HG02870 (cell line): ENCODE measurements around the gene PFKP.

Experiments
- ATAC-seq: cut with Tn5 transposase; IDR thresholded peaks from one replicate; pipeline ENCODE4 v1.9.1; 2021; ENCODE audit warnings: mild to moderate bottlenecking, moderate library complexity; ENCODE audit not compliant: unreplicated experiment

PFKP gene

DNA sequence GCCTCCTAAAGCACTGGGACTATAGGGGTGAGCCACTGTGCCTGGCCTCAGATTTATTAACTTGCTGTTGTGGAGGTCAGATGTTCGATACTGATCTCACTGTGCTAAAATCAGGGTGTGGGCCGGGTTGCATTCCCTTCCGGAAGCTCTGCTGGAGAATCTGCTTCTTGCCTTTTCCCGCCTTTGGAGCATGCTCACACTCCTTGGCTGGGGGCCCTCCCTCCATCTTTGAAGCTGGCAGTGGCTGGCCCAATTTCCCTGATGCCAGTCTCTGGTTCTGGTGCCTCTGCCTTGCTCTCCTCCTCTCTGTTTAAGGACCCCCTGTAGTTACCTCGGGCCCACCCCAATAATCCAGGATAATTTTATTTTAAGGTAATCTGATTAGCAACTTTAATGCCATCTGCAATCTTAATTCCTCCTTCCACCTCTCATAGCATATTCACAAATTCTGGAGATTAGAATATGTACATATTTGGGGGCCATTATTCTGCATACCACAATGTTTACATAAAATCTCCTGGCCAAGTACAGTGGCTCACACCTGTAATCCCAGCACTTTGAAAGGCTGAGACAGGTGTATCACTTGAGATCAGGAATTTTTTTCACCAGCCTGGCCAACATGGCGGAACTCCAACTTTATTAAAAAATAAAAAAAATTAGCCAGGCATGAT is 113.1 kb downstream of the PFKP start:
- no peak for ATAC-seq

DNA sequence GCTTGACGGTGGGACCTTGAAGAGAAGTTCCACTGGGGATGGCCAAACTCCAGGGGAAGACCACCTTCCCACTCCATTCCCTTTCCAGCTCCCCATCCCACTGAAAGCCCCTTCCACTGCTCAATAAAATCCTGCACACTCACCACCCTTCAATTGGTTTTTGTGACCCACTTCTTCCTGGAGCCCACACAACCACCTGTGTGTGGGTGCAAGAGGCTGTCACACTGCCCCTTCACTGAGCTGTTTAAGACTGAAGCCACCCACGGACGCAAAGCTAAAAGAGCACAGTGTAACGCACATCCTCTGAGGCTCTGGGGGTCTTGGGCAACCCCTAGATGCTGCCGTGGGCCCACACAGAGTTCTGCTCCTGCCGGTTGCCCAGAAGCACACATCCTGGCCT is 118.0 kb downstream of the PFKP start:
- ATAC-seq = no peak

DNA sequence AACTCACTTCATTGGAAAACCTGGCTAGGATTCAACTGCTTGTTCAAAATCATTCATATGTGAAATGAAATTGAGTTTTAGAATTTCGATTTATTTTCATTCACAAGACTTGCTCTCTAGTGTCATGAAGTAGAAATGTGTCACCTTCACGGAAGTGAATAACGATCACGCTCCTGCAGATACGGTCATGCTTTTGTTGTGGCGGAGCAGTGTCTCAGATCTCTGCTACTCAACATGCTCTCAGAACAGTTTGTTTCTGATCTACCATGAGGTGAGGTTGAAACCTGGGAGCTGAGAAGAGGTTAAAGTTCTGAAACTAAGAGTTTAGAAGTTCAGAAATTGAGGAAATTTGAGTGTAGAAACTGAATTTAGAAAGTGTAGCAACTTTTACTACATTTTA is 119.0 kb downstream of the PFKP start:
- no peak for ATAC-seq
